Dermis blood vessel endothelial cell (primary cell): ENCODE results near the gene KNDC1. TPM values are rescaled to one million over a fixed set of nuclear protein-coding genes. Genes with fewer than 3 reads are reported as not detected.
A peak's percentile ranks its signal among the peaks of the same experiment; 100 is the strongest.
"Not testable (repeated sequence)": the region's sequence is repeated elsewhere in the genome, so short reads cannot be mapped to it uniquely, and the experiment has no call there.

Experiments
- DNase-seq: peaks from one replicate; pipeline ENCODE4 v3.0.0; 2010
- total RNA-seq: library from RNA; depleted of rRNA; stranded (reverse); fragments of >200 nt; gene quantifications from 2 replicates; pipeline ENCODE4 v1.2.3, GENCODE V29; 2014

The KNDC1 gene
- total RNA-seq, 1 donor from 2014 or later, result not detected

- DNase-seq, result no peak
Observed at GRCh38 chr10:133125901-133126300, 34.1 kb upstream of the KNDC1 start.

GRCh38 chr10:133126431-133127290, 33.4 kb upstream of the KNDC1 start:
- DNase-seq, result no peak

GRCh38 chr10:133127291-133128125, 32.5 kb upstream of the KNDC1 start:
- DNase-seq, result peak; percentile 11

- no peak for DNase-seq
Observed at GRCh38 chr10:133128126-133129070, 31.6 kb upstream of the KNDC1 start.

- no peak for DNase-seq
Observed at GRCh38 chr10:133129071-133129858, 30.8 kb upstream of the KNDC1 start.

- DNase-seq, result no peak
Observed at GRCh38 chr10:133129859-133130495, 30.0 kb upstream of the KNDC1 start.

- DNase-seq, result no peak
Observed at GRCh38 chr10:133130602-133131001, 29.4 kb upstream of the KNDC1 start.

GRCh38 chr10:133131053-133131452, 29.0 kb upstream of the KNDC1 start:
- DNase-seq, result no peak

GRCh38 chr10:133131734-133132472, 28.1 kb upstream of the KNDC1 start:
- DNase-seq, result no peak

GRCh38 chr10:133132473-133133291, 27.3 kb upstream of the KNDC1 start:
- DNase-seq, result no peak

- no peak for DNase-seq
Observed at GRCh38 chr10:133133471-133134231, 26.4 kb upstream of the KNDC1 start.

GRCh38 chr10:133134411-133135115, 25.5 kb upstream of the KNDC1 start:
- DNase-seq, result no peak

- DNase-seq, result no peak
Observed at GRCh38 chr10:133135116-133135465, 24.9 kb upstream of the KNDC1 start.

- DNase-seq, result not testable (repeated sequence)
Observed at GRCh38 chr10:133137486-133138145, 22.4 kb upstream of the KNDC1 start.

- no peak for DNase-seq
Observed at GRCh38 chr10:133139551-133140065, 20.4 kb upstream of the KNDC1 start.

- DNase-seq, result no peak
Observed at GRCh38 chr10:133140417-133141143, 19.4 kb upstream of the KNDC1 start.
